Smooth muscle cell (in vitro differentiated cells): ENCODE results near the gene EDIL3. TPM values are rescaled to one million over a fixed set of nuclear protein-coding genes. Genes with fewer than 3 reads are reported as not detected.
"Not testable (repeated sequence)": the region's sequence is repeated elsewhere in the genome, so short reads cannot be mapped to it uniquely, and the experiment has no call there.

ENCODE experiments used
- DNase-seq: peaks from one replicate; lab custom pipeline; 2025; ENCODE audit not compliant: unreplicated experiment; lab: John Stamatoyannopoulos, UW
- H2AFZ ChIP-seq: fragments of 200-600 bp; sonication (generic); 2 replicates; pipeline ENCODE4 v1.6.0; 2016; ENCODE audit warnings: antibody characterized with exemption, low read depth, mild to moderate bottlenecking
- H3F3A ChIP-seq: fragments of 200-600 bp; sonication (generic); 2 replicates; pipeline ENCODE4 v1.6.0; 2017; ENCODE audit warnings: antibody characterized with exemption, low read depth
- H3K27ac ChIP-seq: fragments of 200-600 bp; sonication (generic); 2 replicates; pipeline ENCODE4 v1.5.1; 2016; ENCODE audit warnings: low read depth, mild to moderate bottlenecking
- H3K27me3 ChIP-seq: fragments of 200-600 bp; sonication (generic); 2 replicates; pipeline ENCODE4 v1.6.1; 2016; ENCODE audit warnings: low read depth, mild to moderate bottlenecking
- H3K36me3 ChIP-seq: fragments of 200-600 bp; sonication (generic); 2 replicates; pipeline ENCODE4 v1.5.1; 2016; ENCODE audit warnings: low read depth
- H3K4me1 ChIP-seq: fragments of 200-600 bp; sonication (generic); 2 replicates; pipeline ENCODE4 v1.5.1; 2016; ENCODE audit warnings: low read depth
- H3K4me2 ChIP-seq: fragments of 200-600 bp; sonication (generic); 2 replicates; pipeline ENCODE4 v1.6.0; 2016; ENCODE audit warnings: mild to moderate bottlenecking
- H3K4me3 ChIP-seq: fragments of 200-600 bp; sonication (generic); 2 replicates; pipeline ENCODE4 v1.5.1; 2016; ENCODE audit warnings: mild to moderate bottlenecking
- H3K79me2 ChIP-seq: fragments of 200-600 bp; sonication (generic); 2 replicates; pipeline ENCODE4 v1.6.0; 2016; ENCODE audit warnings: low read depth, mild to moderate bottlenecking
- H3K9ac ChIP-seq: fragments of 200-600 bp; sonication (generic); 2 replicates; pipeline ENCODE4 v1.6.0; 2016; ENCODE audit warnings: low read depth
- H3K9me3 ChIP-seq: fragments of 200-600 bp; sonication (generic); replicated peaks from 2 replicates; pipeline ENCODE4 v1.5.1; 2016; ENCODE audit warnings: low read depth
- H4K20me1 ChIP-seq: fragments of 200-600 bp; sonication (generic); 2 replicates; pipeline ENCODE4 v1.6.0; 2016; ENCODE audit warnings: low read depth
- CTCF ChIP-seq: fragments of 200-600 bp; sonication (generic); IDR thresholded peaks from 2 replicates; pipeline ENCODE4 v1.5.1; 2017; ENCODE audit warnings: borderline replicate concordance, mild to moderate bottlenecking, antibody characterized with exemption; ENCODE audit not compliant: insufficient read depth, poor library complexity, severe bottlenecking
- WGBS: methylation state at CpG from one replicate; pipeline ENCODE4 v1.1.7; 2016; ENCODE audit warnings: low lambda C conversion rate; 5-methylcytosine and 5-hydroxymethylcytosine counted together
- polyA plus RNA-seq: library from polyadenylated mRNA; unstranded; fragments of >200 nt; fragmentation: Nextera tagmentation; extraction: Ambion mirVana; gene quantifications from 2 replicates; pipeline ENCODE4 v1.2.1, GENCODE V29; 2016
- total RNA-seq: library from RNA; depleted of rRNA; stranded (reverse); fragments of >200 nt; gene quantifications from 2 replicates; pipeline ENCODE4 v1.2.3, GENCODE V29; 2014

The EDIL3 gene
- total and polyA plus RNA-seq, 2 experiments from 2014 or later, result 98.4 to 119 TPM

- Histone ChIP-seq H3K36me3 (no peaks in the 10 kb centered on the region), H3K27me3 (no peaks in the 10 kb centered on the region), H3K79me2 (no peaks in the 10 kb centered on the region), H3F3A (no peaks in the 10 kb centered on the region), H3K4me3 (no peak overlapping the region), H2AFZ (no peak overlapping the region), H3K4me2 (no peak overlapping the region), H3K27ac (no peak overlapping the region), H3K4me1 (no peaks in the 10 kb centered on the region), H3K9ac (no peak overlapping the region), H3K9me3 (no peaks in the 10 kb centered on the region), H4K20me1 (no peaks in the 10 kb centered on the region)
- 91% methylated on average over 5 of the region's 5 CpGs for WGBS
- DNase-seq, result no peak
- TF ChIP-seq CTCF, result no peak
Measured at GRCh38 chr5:84332106-84332505, 52.6 kb downstream of the EDIL3 start.

DNA sequence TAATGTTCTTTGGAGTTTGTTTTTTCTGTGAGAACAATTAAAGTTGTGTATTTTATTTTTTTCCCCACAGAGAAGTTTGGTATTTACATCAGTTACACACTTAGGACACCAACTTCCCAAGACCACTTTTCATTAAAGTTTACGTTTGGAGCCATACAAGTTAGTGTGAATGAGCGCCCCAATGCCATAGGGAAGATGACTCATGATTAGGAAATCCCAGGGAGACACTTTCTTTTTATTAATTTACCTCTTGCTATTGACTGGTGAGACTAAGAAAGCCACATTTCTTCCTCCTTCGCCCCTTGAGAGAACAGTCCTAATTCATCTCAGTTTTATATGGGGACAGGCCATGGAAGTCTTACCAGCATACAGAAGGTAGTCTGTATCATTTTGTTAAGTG, 57.1 kb downstream of the EDIL3 start:
- no peak for DNase-seq

GRCh38 chr5:84322646-84323045, 62.0 kb downstream of the EDIL3 start:
- Histone ChIP-seq H3K9ac (no peak overlapping the region), H2AFZ (no peak overlapping the region), H3K27ac (no peak overlapping the region), H3K4me1 (no peaks in the 10 kb centered on the region), H4K20me1 (peaks cover 9% of the 10 kb centered on the region), H3K4me2 (no peak overlapping the region), H3K9me3 (peaks cover 3% of the 10 kb centered on the region), H3K27me3 (no peaks in the 10 kb centered on the region), H3K79me2 (peaks cover 24% of the 10 kb centered on the region), H3K36me3 (peaks cover 8% of the 10 kb centered on the region), H3K4me3 (no peak overlapping the region), H3F3A (no peaks in the 10 kb centered on the region)
- no peak for DNase-seq
- no peak for TF ChIP-seq CTCF
- WGBS, result 100% methylated on average over 3 of the region's 3 CpGs

More for the DNA sequence above, 57.1 kb downstream of the EDIL3 start:
- peaks cover 14% of the 10 kb centered on the region for H3K79me2 ChIP-seq
- peaks cover 3% of the 10 kb centered on the region for H3K9me3 ChIP-seq
- H3K4me2 ChIP-seq, result no peak overlapping the region
- no peak overlapping the region for H2AFZ ChIP-seq
- H3K4me1 ChIP-seq, result no peaks in the 10 kb centered on the region
- H3F3A ChIP-seq, result no peaks in the 10 kb centered on the region
- H3K27me3 ChIP-seq, result no peaks in the 10 kb centered on the region
- H3K9ac ChIP-seq, result no peak overlapping the region
- TF ChIP-seq CTCF, result no peak
- no peaks in the 10 kb centered on the region for H4K20me1 ChIP-seq
- no peak overlapping the region for H3K4me3 ChIP-seq
- no peak overlapping the region for H3K27ac ChIP-seq
- H3K36me3 ChIP-seq, result no peaks in the 10 kb centered on the region
- 89% methylated on average over 3 of the region's 3 CpGs for WGBS

DNA sequence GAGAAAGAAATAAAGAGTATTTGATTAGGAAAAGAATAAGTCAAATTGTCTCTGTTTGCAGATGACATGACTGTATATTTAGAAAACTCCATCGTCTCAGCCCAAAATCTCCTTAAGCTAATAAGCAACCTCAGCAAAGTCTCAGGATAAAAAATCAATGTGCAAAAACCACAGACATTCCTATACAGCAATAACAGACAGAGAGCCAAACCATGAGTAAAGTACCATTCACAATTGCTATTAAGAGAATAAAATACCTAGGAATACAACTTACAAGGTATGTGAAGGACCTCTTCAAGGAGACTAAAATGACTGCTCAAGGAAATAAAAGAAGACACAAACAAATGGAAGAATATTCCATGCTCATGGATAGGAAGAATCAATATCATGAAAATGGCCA, 66.9 kb downstream of the EDIL3 start:
- H4K20me1 ChIP-seq, H3K27me3 ChIP-seq, H3K27ac ChIP-seq, H3K4me2 ChIP-seq, H3K9ac ChIP-seq, H3K4me3 ChIP-seq, H3K36me3 ChIP-seq, DNase-seq, H3K9me3 ChIP-seq, H3F3A ChIP-seq, H3K4me1 ChIP-seq, H2AFZ ChIP-seq: not testable (repeated sequence)
- WGBS, result 35% methylated on average over 1 of the region's 1 CpG
- peaks cover 30% of the 10 kb centered on the region for H3K79me2 ChIP-seq

DNA sequence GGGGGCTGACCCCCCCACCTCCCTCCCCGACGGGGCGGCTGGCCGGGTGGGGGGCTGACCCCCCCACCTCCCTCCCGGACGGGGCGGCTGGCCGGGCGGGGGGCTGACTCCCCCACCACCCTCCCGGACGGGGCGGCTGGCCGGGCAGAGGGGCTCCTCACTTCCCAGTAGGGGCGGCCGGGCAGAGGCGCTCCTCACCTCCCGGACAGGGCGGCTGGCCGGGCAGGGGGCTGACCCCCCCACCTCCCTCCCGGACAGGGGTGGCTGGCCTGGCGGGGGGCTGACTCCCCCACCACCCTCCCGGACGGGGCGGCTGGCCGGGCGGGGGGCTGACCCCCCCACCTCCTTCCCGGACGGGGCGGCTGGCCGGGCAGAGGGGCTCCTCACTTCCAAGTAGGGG, 72.4 kb downstream of the EDIL3 start:
- H3K27me3 ChIP-seq, H3K4me3 ChIP-seq, H3K9ac ChIP-seq, H3F3A ChIP-seq, H3K36me3 ChIP-seq, H4K20me1 ChIP-seq, H2AFZ ChIP-seq, H3K27ac ChIP-seq, H3K4me1 ChIP-seq, H3K4me2 ChIP-seq, H3K9me3 ChIP-seq, DNase-seq: not testable (repeated sequence)
- peaks cover 29% of the 10 kb centered on the region for H3K79me2 ChIP-seq
- WGBS, result no CpG with 5 or more reads among the region's 30 CpGs

GRCh38 chr5:84309850-84310249, 74.8 kb downstream of the EDIL3 start:
- H3K79me2 ChIP-seq, result peaks cover 32% of the 10 kb centered on the region
- DNase-seq, result not testable (repeated sequence)

More at GRCh38 chr5:84309850-84310249, 74.8 kb downstream of the EDIL3 start:
- H3K36me3 ChIP-seq, H3K9me3 ChIP-seq, H3K9ac ChIP-seq, H3F3A ChIP-seq, H3K4me2 ChIP-seq, H3K4me3 ChIP-seq, H3K27ac ChIP-seq, H3K4me1 ChIP-seq, H2AFZ ChIP-seq, H4K20me1 ChIP-seq, H3K27me3 ChIP-seq: not testable (repeated sequence)
